ENCODE measurements around the gene PCK1.

- TF ChIP-seq ZSCAN18 (CRISPR knock-in tag; IDR thresholded peaks at IDR 0.05) (no peak), MAX (CRISPR knock-in tag; IDR thresholded peaks at IDR 0.05) (no peak), CTCF (IDR thresholded peaks at IDR 0.05) (no peak)
Observed at GRCh38 chr20:57559658-57560553, 1.0 kb upstream of the PCK1 start.

All from WTC11 (cell line).